Measurements from ENCODE around the gene ECE2. TPM values are rescaled to one million over a fixed set of nuclear protein-coding genes. Genes with fewer than 3 reads are reported as not detected.

Gene ECE2
- total RNA-seq, 1 experiment from 2014 or later = not detected

DNA sequence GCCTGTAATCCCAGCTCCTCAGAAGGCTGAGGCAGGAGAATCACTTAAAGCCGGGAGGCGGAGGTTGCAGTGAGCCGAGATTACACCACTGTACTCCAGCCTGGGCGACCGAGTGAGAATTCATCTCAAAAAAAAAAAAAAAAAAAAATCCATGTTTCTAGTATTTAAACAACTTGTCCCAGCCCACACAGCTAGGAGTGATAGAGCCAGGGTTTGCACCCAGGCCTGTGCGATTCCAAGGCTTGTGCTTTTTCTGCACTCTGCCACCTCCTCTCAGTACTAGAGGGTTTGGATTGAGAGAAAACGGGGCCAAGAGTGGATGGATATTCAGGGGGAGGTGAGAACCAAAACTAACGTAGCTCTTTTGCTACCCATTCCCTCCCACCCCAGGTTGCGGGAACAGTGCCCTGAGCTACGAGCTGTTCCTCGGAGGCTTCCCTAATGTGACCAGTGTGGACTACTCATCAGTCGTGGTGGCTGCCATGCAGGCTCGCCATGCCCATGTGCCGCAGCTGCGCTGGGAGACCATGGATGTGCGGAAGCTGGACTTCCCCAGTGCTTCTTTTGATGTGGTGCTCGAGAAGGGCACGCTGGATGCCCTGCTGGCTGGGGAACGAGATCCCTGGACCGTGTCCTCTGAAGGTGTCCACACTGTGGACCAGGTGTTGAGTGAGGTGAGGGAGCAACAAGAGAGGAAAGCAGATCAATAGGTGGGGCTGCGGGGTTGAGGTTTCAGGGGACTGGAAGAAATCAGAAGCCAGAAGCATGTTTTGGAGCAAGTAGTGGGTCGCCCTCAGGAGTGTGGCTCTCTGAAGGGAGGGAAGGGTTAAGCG is 18.5 kb upstream of the ECE2 start:
- no TSS peak for BruUV-seq (replicated peaks)
- intact Hi-C loops (cut with micrococcal nuclease) = no loop called here
- Histone ChIP-seq H3K36me3 (ENCODE audit: low read depth, low read length) (no peaks in the 10 kb centered on the region), H3K9me2 (replicated peaks; ENCODE audit: low read length) (no peaks in the 10 kb centered on the region), H3K4me1 (ENCODE audit: insufficient read depth, low read length) (peaks cover 18% of the 10 kb centered on the region), H3K79me2 (ENCODE audit: low read length) (peaks cover 13% of the 10 kb centered on the region), H3K9ac (ENCODE audit: low read length) (no peak overlapping the region), H3K27ac (ENCODE audit: low read length) (no peak overlapping the region), H3F3A (ENCODE audit: low read length, unreplicated experiment) (no peaks in the 10 kb centered on the region), H3K4me3 (ENCODE audit: low read length) (no peak overlapping the region), H4K20me1 (ENCODE audit: low read length) (peaks cover 12% of the 10 kb centered on the region; the same call in 1 of the 2 replicates), H3K4me2 (ENCODE audit: low read length) (no peak overlapping the region), H3K27me3 (ENCODE audit: low read length) (no peaks in the 10 kb centered on the region), H2AFZ (ENCODE audit: low read length) (no peak overlapping the region), H3K9me3 (ENCODE audit: low read length) (no peaks in the 10 kb centered on the region)
- ChIA-PET POLR2A (ENCODE audit: unreplicated experiment) (no interaction called here), CTCF (no interaction called here)
- DNase-seq (no peak), ATAC-seq (no peak)
- TF ChIP-seq, protein P1, sequence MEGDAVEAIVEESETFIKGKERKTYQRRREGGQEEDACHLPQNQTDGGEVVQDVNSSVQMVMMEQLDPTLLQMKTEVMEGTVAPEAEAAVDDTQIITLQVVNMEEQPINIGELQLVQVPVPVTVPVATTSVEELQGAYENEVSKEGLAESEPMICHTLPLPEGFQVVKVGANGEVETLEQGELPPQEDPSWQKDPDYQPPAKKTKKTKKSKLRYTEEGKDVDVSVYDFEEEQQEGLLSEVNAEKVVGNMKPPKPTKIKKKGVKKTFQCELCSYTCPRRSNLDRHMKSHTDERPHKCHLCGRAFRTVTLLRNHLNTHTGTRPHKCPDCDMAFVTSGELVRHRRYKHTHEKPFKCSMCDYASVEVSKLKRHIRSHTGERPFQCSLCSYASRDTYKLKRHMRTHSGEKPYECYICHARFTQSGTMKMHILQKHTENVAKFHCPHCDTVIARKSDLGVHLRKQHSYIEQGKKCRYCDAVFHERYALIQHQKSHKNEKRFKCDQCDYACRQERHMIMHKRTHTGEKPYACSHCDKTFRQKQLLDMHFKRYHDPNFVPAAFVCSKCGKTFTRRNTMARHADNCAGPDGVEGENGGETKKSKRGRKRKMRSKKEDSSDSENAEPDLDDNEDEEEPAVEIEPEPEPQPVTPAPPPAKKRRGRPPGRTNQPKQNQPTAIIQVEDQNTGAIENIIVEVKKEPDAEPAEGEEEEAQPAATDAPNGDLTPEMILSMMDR (conservative IDR thresholded peaks at IDR 0.05; ENCODE audit: low read depth, low read length) = no peak
- TF ChIP-seq EZH2phosphoT487 (IDR thresholded peaks at IDR 0.05; ENCODE audit: borderline replicate concordance, low read length) = no peak
- TF ChIP-seq EZH2 (IDR thresholded peaks at IDR 0.05; ENCODE audit: low read length, unreplicated experiment) = no peak

DNA sequence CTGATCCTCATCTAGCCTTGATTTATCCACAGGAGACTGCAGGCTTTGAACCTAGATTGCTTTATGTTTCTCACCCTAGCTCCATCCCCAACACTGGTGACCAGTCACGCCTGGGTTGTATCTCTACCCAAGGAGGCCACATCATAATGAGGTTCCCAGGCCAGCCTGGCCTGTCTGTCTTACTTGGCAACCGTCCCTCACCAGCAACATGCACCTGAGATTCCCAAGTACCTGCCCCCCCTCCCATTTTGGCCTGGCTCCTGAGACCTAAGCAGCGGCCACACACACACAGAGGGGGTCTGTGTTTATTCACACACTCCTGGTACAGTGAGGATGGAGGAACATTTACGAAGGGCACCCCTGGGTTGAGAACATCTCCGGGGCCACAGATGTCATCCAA is 16.9 kb upstream of the ECE2 start:
- no TSS peak for BruUV-seq (replicated peaks)
- H2AFZ ChIP-seq (ENCODE audit: low read length) = no peak overlapping the region
- POLR2A ChIA-PET (ENCODE audit: unreplicated experiment) = no interaction called here

More for the DNA sequence above, 16.9 kb upstream of the ECE2 start:
- no peaks in the 10 kb centered on the region for H3K9me2 ChIP-seq (replicated peaks; ENCODE audit: low read length)
- TF ChIP-seq EZH2phosphoT487 (IDR thresholded peaks at IDR 0.05; ENCODE audit: borderline replicate concordance, low read length) (no peak), EZH2 (IDR thresholded peaks at IDR 0.05; ENCODE audit: low read length, unreplicated experiment) (no peak)
- TF ChIP-seq, protein P1 (conservative IDR thresholded peaks at IDR 0.05; ENCODE audit: low read depth, low read length) = no peak
- H3K4me3 ChIP-seq (ENCODE audit: low read length) = no peak overlapping the region
- no peak overlapping the region for H3K9ac ChIP-seq (ENCODE audit: low read length)
- H4K20me1 ChIP-seq (ENCODE audit: low read length) = peaks cover 12% of the 10 kb centered on the region; the same call in 1 of the 2 replicates
- H3K27me3 ChIP-seq (ENCODE audit: low read length) = no peaks in the 10 kb centered on the region
- ATAC-seq (no peak), DNase-seq (no peak)
- H3K27ac ChIP-seq (ENCODE audit: low read length) = no peak overlapping the region
- no peaks in the 10 kb centered on the region for H3K36me3 ChIP-seq (ENCODE audit: low read depth, low read length)
- H3K79me2 ChIP-seq (ENCODE audit: low read length) = peaks cover 3% of the 10 kb centered on the region; the same call in 1 of the 2 replicates
- H3K9me3 ChIP-seq (ENCODE audit: low read length) = no peaks in the 10 kb centered on the region
- intact Hi-C loops (cut with micrococcal nuclease) = no loop called here
- no peaks in the 10 kb centered on the region for H3F3A ChIP-seq (ENCODE audit: low read length, unreplicated experiment)
- no peak overlapping the region for H3K4me2 ChIP-seq (ENCODE audit: low read length)
- CTCF ChIA-PET = no interaction called here
- peaks cover 19% of the 10 kb centered on the region for H3K4me1 ChIP-seq (ENCODE audit: insufficient read depth, low read length)
